Measurements from ENCODE around the gene DPRX. TPM values are rescaled to one million over a fixed set of nuclear protein-coding genes. Genes with fewer than 3 reads are reported as not detected.

The DPRX gene
- total RNA-seq, 1 experiment from 2014 or later: not detected

DNA sequence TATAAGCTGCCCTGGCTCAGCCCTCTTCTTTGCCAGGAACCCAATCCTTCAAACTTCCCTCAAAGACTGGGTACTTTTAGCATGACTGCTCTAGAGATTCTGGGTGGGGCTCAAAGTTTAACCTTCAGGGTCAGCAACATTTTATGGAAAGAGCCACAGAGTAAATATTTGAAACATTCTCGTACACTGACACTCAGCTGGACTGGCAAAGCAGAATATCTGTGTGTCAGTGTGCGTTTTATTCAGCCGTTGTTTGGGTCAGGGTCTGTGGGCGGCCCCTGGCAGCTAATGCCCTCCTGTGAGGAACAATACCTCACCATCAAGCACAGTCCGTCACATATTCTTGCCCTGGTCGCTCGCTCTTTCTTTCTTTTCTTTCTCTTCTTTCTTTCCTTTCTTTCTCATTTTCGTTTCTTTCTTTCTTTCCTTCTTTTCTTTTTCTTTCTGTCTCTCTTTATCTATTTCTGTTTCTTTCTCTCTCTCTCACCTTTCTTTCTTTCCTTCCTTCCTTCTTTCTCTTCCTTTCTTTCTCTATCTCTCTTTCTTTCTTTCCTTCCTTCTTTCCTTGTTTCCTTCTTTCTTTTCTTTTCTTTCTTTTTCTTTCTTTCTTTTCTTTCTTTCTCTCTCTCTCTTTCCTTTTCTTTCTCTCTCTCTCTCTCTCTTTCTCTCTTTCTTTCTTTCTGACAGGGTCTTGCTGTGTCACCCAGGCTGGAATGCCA, 10.7 kb downstream of the DPRX start:
- TF ChIP-seq, protein P1, sequence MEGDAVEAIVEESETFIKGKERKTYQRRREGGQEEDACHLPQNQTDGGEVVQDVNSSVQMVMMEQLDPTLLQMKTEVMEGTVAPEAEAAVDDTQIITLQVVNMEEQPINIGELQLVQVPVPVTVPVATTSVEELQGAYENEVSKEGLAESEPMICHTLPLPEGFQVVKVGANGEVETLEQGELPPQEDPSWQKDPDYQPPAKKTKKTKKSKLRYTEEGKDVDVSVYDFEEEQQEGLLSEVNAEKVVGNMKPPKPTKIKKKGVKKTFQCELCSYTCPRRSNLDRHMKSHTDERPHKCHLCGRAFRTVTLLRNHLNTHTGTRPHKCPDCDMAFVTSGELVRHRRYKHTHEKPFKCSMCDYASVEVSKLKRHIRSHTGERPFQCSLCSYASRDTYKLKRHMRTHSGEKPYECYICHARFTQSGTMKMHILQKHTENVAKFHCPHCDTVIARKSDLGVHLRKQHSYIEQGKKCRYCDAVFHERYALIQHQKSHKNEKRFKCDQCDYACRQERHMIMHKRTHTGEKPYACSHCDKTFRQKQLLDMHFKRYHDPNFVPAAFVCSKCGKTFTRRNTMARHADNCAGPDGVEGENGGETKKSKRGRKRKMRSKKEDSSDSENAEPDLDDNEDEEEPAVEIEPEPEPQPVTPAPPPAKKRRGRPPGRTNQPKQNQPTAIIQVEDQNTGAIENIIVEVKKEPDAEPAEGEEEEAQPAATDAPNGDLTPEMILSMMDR (conservative IDR thresholded peaks at IDR 0.05): no peak
- no peak for TF ChIP-seq EZH2 (IDR thresholded peaks at IDR 0.05; ENCODE audit: low read depth)
- H3K4me2 ChIP-seq: no peak overlapping the region
- no peaks in the 10 kb centered on the region for H3K27me3 ChIP-seq (ENCODE audit: insufficient read depth, low read depth)
- no peaks in the 10 kb centered on the region for H4K20me1 ChIP-seq (ENCODE audit: insufficient read depth)
- DNase-seq: peak in 1 of 2 experiments; percentile 65
- H3K4me1 ChIP-seq (replicated peaks; ENCODE audit: insufficient read depth): no peaks in the 10 kb centered on the region
- no peak overlapping the region for H2AFZ ChIP-seq
- no TSS peak for BruUV-seq (replicated peaks)
- CTCF ChIA-PET: interaction anchor here (0.6 kb wide), 1 partner anchor 81 kb away, joined by 8 read pairs; no protein-coding TSS in a partner anchor
- H3K4me3 ChIP-seq: no peak overlapping the region
- no peaks in the 10 kb centered on the region; the same call in 1 of the 2 replicates for H3K9me3 ChIP-seq (ENCODE audit: insufficient read depth, low read depth)
- no peaks in the 10 kb centered on the region for H3K36me3 ChIP-seq (ENCODE audit: low read depth)
- H3K9me2 ChIP-seq (ENCODE audit: insufficient read depth): no peaks in the 10 kb centered on the region
- no peaks in the 10 kb centered on the region for H3K79me2 ChIP-seq (ENCODE audit: low read depth)
- no peak overlapping the region for H3K27ac ChIP-seq
- no peaks in the 10 kb centered on the region for H3F3A ChIP-seq (ENCODE audit: insufficient read depth, low read depth)
- POLR2A ChIA-PET (ENCODE audit: unreplicated experiment): no interaction called here
- intact Hi-C loops (cut with micrococcal nuclease; ENCODE audit: unreplicated experiment): no loop called here

DNA sequence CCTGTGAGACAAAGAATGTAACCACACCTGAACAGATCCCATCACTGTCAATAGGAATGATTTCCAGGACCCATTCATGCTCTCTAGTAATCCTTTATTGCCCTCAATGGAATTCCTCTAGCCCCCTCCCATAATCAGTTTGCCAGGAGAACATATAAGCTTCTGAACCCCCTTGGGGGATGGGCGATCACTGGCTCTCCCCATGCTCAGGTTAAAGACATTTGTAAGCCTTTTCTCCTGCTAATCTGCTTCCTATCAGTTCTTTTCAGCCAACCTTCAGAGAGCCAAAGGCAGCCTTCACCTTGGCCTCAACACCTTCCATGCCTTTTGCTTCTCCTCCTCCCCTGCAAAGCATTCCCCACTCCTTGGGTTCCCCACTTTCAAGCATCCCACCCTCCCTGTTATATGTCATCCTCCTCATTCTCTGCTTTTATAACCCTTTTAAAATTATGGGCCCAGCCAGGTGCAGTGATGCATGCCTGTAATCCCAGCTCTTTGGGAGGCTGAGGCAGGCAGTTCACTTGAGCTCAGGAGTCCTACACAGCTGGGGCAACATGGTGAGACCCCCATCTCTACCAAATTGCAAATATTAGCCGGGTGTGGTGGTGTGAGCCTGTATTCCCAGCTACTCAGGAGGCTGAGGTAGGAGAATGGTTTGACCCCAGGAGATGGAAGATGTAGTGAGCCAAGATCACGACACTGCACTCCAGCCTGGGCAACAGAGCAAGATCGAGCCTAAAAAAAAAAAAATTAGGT, 12.4 kb downstream of the DPRX start:
- no peak overlapping the region for H3K27ac ChIP-seq
- no peaks in the 10 kb centered on the region for H3K4me1 ChIP-seq (replicated peaks; ENCODE audit: insufficient read depth)
- no peak for DNase-seq
- no TSS peak for BruUV-seq (replicated peaks)
- no peaks in the 10 kb centered on the region for H3K9me2 ChIP-seq (ENCODE audit: insufficient read depth)
- no peaks in the 10 kb centered on the region for H3K36me3 ChIP-seq (ENCODE audit: low read depth)
- ChIA-PET POLR2A (ENCODE audit: unreplicated experiment) (no interaction called here), CTCF (interaction anchor here (0.6 kb wide), 1 partner anchor 1866 kb away, joined by 7 read pairs; no protein-coding TSS in a partner anchor)
- TF ChIP-seq EZH2 (IDR thresholded peaks at IDR 0.05; ENCODE audit: low read depth): no peak
- TF ChIP-seq, protein P1 (conservative IDR thresholded peaks at IDR 0.05): no peak
- H3K79me2 ChIP-seq (ENCODE audit: low read depth): no peaks in the 10 kb centered on the region
- H2AFZ ChIP-seq: no peak overlapping the region
- H4K20me1 ChIP-seq (ENCODE audit: insufficient read depth): no peaks in the 10 kb centered on the region
- no peaks in the 10 kb centered on the region; the same call in 1 of the 2 replicates for H3K9me3 ChIP-seq (ENCODE audit: insufficient read depth, low read depth)
- H3F3A ChIP-seq (ENCODE audit: insufficient read depth, low read depth): no peaks in the 10 kb centered on the region
- intact Hi-C loops (cut with micrococcal nuclease; ENCODE audit: unreplicated experiment): no loop called here
- H3K4me2 ChIP-seq: no peak overlapping the region
- H3K27me3 ChIP-seq (ENCODE audit: insufficient read depth, low read depth): no peaks in the 10 kb centered on the region
- H3K4me3 ChIP-seq: no peak overlapping the region

DNA sequence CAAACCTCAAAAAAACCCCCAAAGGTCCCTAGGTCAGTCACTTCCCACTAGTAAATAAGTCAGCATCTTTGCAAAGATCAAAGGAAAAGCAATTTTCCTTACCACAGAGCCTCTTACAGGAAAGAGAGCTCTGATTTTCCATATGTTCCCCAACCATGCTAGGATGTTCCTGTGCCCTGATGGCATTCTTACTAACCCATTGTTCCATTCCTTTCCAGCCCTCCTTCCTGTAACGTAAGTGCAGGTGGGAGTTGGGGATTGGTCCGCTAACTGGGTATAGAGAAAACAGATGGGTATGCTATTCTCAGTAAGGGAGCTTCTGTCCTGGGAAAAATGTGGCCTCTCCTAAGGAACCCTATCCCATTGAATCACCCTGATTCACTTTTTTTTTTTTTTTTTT, 14.3 kb downstream of the DPRX start:
- no peaks in the 10 kb centered on the region for H3K36me3 ChIP-seq (ENCODE audit: low read depth)
- H3K4me1 ChIP-seq (replicated peaks; ENCODE audit: insufficient read depth): no peaks in the 10 kb centered on the region
- ChIA-PET POLR2A (ENCODE audit: unreplicated experiment) (no interaction called here), CTCF (interaction anchor here (0.6 kb wide), 1 partner anchor 746 kb away, joined by 7 read pairs; no protein-coding TSS in a partner anchor)
- intact Hi-C loops (cut with micrococcal nuclease; ENCODE audit: unreplicated experiment): no loop called here
- no peak overlapping the region for H3K27ac ChIP-seq
- no peak overlapping the region for H3K4me2 ChIP-seq
- DNase-seq: no peak
- H3F3A ChIP-seq (ENCODE audit: insufficient read depth, low read depth): no peaks in the 10 kb centered on the region
- TF ChIP-seq, protein P1 (conservative IDR thresholded peaks at IDR 0.05): no peak
- no peak for TF ChIP-seq EZH2 (IDR thresholded peaks at IDR 0.05; ENCODE audit: low read depth)
- no peaks in the 10 kb centered on the region for H3K27me3 ChIP-seq (ENCODE audit: insufficient read depth, low read depth)
- no peaks in the 10 kb centered on the region for H4K20me1 ChIP-seq (ENCODE audit: insufficient read depth)
- no peaks in the 10 kb centered on the region for H3K9me2 ChIP-seq (ENCODE audit: insufficient read depth)
- H3K79me2 ChIP-seq (ENCODE audit: low read depth): no peaks in the 10 kb centered on the region
- H3K4me3 ChIP-seq: no peak overlapping the region
- BruUV-seq (replicated peaks): no TSS peak
- peaks cover 6% of the 10 kb centered on the region; the same call in 1 of the 2 replicates for H3K9me3 ChIP-seq (ENCODE audit: insufficient read depth, low read depth)
- no peak overlapping the region for H2AFZ ChIP-seq
